Mucosa of stomach (tissue), 1 donor: ENCODE measurements around the gene EGFL6.

Source experiments
- H3K27me3 ChIP-seq: one replicate; pipeline ENCODE4 v1.7.0; 2013; ENCODE audit warnings: mild to moderate bottlenecking, low read length; ENCODE audit not compliant: control insufficient read depth, insufficient read depth
- H3K36me3 ChIP-seq: one replicate; pipeline ENCODE4 v1.7.0; 2013; ENCODE audit warnings: low read length; ENCODE audit not compliant: control insufficient read depth, insufficient read depth
- H3K4me1 ChIP-seq: one replicate; pipeline ENCODE4 v1.7.0; 2013; ENCODE audit warnings: mild to moderate bottlenecking, low read length; ENCODE audit not compliant: control insufficient read depth, insufficient read depth
- H3K4me3 ChIP-seq: one replicate; pipeline ENCODE4 v1.7.0; 2013; ENCODE audit warnings: low read length
- H3K9ac ChIP-seq: one replicate; pipeline ENCODE4 v1.7.0; 2013; ENCODE audit warnings: mild to moderate bottlenecking, low read length, moderate library complexity
- H3K9me3 ChIP-seq: one replicate; pipeline ENCODE4 v1.7.0; 2013; ENCODE audit warnings: mild to moderate bottlenecking, low read length, moderate library complexity; ENCODE audit not compliant: control insufficient read depth
- donor health status: Pancreatic carcinoma.

EGFL6 gene

GRCh38 chrX:13569479-13570260 lies at the start of gene EGFL6:
Gene EGFL6 (plus strand): TSS chrX:13569601. CDS start chrX:13569862, 261 bp downstream.
- Histone ChIP-seq H3K27me3 (peaks cover 23% of the 10 kb centered on the region), H3K4me3 (no peak within 1 kb of the TSS), H3K9me3 (no peaks in the 10 kb centered on the region), H3K36me3 (no peaks in the 10 kb centered on the region), H3K9ac (no peak within 1 kb of the TSS), H3K4me1 (no peaks in the 10 kb centered on the region)

- Histone ChIP-seq H3K4me3 (no peak overlapping the region), H3K36me3 (no peaks in the 10 kb centered on the region), H3K27me3 (no peaks in the 10 kb centered on the region), H3K9me3 (no peaks in the 10 kb centered on the region), H3K9ac (no peak overlapping the region), H3K4me1 (no peaks in the 10 kb centered on the region)
These were observed 49.0 kb upstream of the EGFL6 start for GRCh38 chrX:13520351-13520750.

- no peaks in the 10 kb centered on the region for H3K9me3 ChIP-seq
- no peaks in the 10 kb centered on the region for H3K36me3 ChIP-seq
- H3K27me3 ChIP-seq: no peaks in the 10 kb centered on the region
- no peak overlapping the region for H3K4me3 ChIP-seq
- H3K4me1 ChIP-seq: no peaks in the 10 kb centered on the region
- H3K9ac ChIP-seq: no peak overlapping the region
These were observed 48.5 kb upstream of the EGFL6 start for GRCh38 chrX:13520936-13521335.

- Histone ChIP-seq H3K27me3 (no peaks in the 10 kb centered on the region), H3K9me3 (no peaks in the 10 kb centered on the region), H3K36me3 (no peaks in the 10 kb centered on the region), H3K4me1 (no peaks in the 10 kb centered on the region), H3K4me3 (no peak overlapping the region), H3K9ac (no peak overlapping the region)
These were observed 46.6 kb upstream of the EGFL6 start for GRCh38 chrX:13522811-13523210.

GRCh38 chrX:13533726-13534125 lies 35.7 kb upstream of the EGFL6 start:
- H3K4me3 ChIP-seq: no peak overlapping the region
- no peaks in the 10 kb centered on the region for H3K27me3 ChIP-seq
- no peak overlapping the region for H3K9ac ChIP-seq
- H3K36me3 ChIP-seq: no peaks in the 10 kb centered on the region
- H3K4me1 ChIP-seq: no peaks in the 10 kb centered on the region
- no peaks in the 10 kb centered on the region for H3K9me3 ChIP-seq

- no peaks in the 10 kb centered on the region for H3K4me1 ChIP-seq
- H3K36me3 ChIP-seq: no peaks in the 10 kb centered on the region
- no peak overlapping the region for H3K4me3 ChIP-seq
- H3K27me3 ChIP-seq: no peaks in the 10 kb centered on the region
- no peak overlapping the region for H3K9ac ChIP-seq
- no peaks in the 10 kb centered on the region for H3K9me3 ChIP-seq
These were observed 33.8 kb upstream of the EGFL6 start for GRCh38 chrX:13535376-13536165.

- no peaks in the 10 kb centered on the region for H3K36me3 ChIP-seq
- no peak overlapping the region for H3K9ac ChIP-seq
- H3K4me3 ChIP-seq: no peak overlapping the region
- no peaks in the 10 kb centered on the region for H3K4me1 ChIP-seq
- H3K9me3 ChIP-seq: no peaks in the 10 kb centered on the region
- H3K27me3 ChIP-seq: no peaks in the 10 kb centered on the region
These were observed 32.9 kb upstream of the EGFL6 start for GRCh38 chrX:13536551-13536950.

- no peaks in the 10 kb centered on the region for H3K36me3 ChIP-seq
- H3K9ac ChIP-seq: no peak overlapping the region
- H3K4me1 ChIP-seq: no peaks in the 10 kb centered on the region
- H3K9me3 ChIP-seq: no peaks in the 10 kb centered on the region
- H3K27me3 ChIP-seq: no peaks in the 10 kb centered on the region
- no peak overlapping the region for H3K4me3 ChIP-seq
These were observed 31.0 kb upstream of the EGFL6 start for GRCh38 chrX:13538414-13538813.

- no peaks in the 10 kb centered on the region for H3K36me3 ChIP-seq
- H3K4me1 ChIP-seq: no peaks in the 10 kb centered on the region
- H3K9me3 ChIP-seq: no peaks in the 10 kb centered on the region
- H3K9ac ChIP-seq: no peak overlapping the region
- H3K27me3 ChIP-seq: no peaks in the 10 kb centered on the region
- no peak overlapping the region for H3K4me3 ChIP-seq
These were observed 28.8 kb upstream of the EGFL6 start for GRCh38 chrX:13540602-13541001.

- H3K36me3 ChIP-seq: no peaks in the 10 kb centered on the region
- no peak overlapping the region for H3K9ac ChIP-seq
- H3K27me3 ChIP-seq: no peaks in the 10 kb centered on the region
- H3K4me3 ChIP-seq: no peak overlapping the region
- no peaks in the 10 kb centered on the region for H3K9me3 ChIP-seq
- no peaks in the 10 kb centered on the region for H3K4me1 ChIP-seq
These were observed 23.7 kb upstream of the EGFL6 start for GRCh38 chrX:13545726-13546125.

- Histone ChIP-seq H3K36me3 (no peaks in the 10 kb centered on the region), H3K9me3 (no peaks in the 10 kb centered on the region), H3K4me1 (no peaks in the 10 kb centered on the region), H3K4me3 (no peak overlapping the region), H3K9ac (no peak overlapping the region), H3K27me3 (no peaks in the 10 kb centered on the region)
These were observed 21.7 kb upstream of the EGFL6 start for GRCh38 chrX:13547671-13548070.

GRCh38 chrX:13550346-13550745 lies 19.1 kb upstream of the EGFL6 start:
- H3K36me3 ChIP-seq: no peaks in the 10 kb centered on the region
- H3K9me3 ChIP-seq: no peaks in the 10 kb centered on the region
- H3K9ac ChIP-seq: no peak overlapping the region
- no peak overlapping the region for H3K4me3 ChIP-seq
- no peaks in the 10 kb centered on the region for H3K27me3 ChIP-seq
- H3K4me1 ChIP-seq: no peaks in the 10 kb centered on the region
